ENCODE measurements around the gene VWA8. TPM values are rescaled to one million over a fixed set of nuclear protein-coding genes. Genes with fewer than 3 reads are reported as not detected.
"Not testable (repeated sequence)": the region's sequence is repeated elsewhere in the genome, so short reads cannot be mapped to it uniquely, and the experiment has no call there.

Gene VWA8
- total RNA-seq, 2 experiments from 2014 or later, result 22.6 to 23.1 TPM

DNA sequence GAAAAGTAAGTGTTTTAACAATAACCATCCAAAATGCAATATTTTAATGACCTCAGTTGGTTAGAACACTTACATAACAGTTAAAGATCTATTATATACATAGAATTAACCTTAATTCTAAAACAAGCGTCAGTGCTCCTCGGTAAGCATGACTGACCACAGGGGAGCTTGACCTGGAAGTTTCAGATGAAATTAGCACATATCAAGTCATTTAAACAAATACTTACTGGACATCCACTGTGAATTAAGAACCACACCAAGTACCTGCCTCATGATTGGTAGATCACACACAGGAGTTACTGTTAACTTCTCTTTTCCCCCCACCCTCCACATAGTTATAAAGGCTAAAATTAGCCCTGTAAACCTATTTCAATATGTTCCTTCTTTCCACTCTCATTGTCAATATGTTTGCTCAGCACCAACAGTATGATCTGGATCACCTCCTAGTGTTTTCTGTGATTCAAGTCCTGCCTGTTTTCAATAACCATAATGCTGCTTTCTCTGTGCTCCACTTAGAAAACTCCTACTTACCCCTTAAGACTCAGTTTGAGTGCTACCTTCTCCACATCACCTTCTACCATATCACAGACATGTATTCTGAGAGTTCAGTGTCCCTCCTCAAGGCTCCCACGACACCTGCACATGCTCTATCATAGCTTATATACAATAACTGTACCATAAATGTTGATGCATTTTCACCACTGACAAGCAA, 209.0 kb downstream of the VWA8 start:
- no peak for DNase-seq
- Mint-ChIP-seq H3K9me3 (peaks cover 12% of the 10 kb centered on the region), H3K4me3 (no peak overlapping the region), H3K36me3 (peaks cover 62% of the 10 kb centered on the region), H3K4me1 (no peaks in the 10 kb centered on the region), H3K27ac (no peak overlapping the region), H3K27me3 (no peaks in the 10 kb centered on the region)

DNA sequence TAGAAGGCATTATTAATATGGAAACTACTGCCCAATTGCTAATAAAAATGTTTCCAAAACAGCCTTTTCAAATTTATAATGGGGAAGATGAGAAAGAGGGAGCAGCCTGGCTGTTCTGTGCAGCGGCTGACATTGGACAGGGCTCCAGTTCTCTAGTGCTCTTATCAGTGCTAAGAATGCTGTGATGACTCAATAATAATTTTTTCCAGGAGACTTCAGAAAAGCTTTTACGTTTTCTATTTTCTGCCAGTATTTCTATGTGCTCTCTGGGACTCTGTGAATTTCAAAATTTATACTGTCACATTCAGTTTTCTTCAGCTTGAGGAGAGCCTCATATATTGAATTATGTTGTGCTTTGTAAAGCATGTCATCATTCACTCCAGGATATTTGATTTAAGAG, 209.6 kb downstream of the VWA8 start:
- no peak overlapping the region for H3K27ac Mint-ChIP-seq
- no peaks in the 10 kb centered on the region for H3K27me3 Mint-ChIP-seq
- H3K4me3 Mint-ChIP-seq, result no peak overlapping the region
- H3K36me3 Mint-ChIP-seq, result peaks cover 64% of the 10 kb centered on the region
- H3K4me1 Mint-ChIP-seq, result peaks cover under 1% of the 10 kb centered on the region
- H3K9me3 Mint-ChIP-seq, result peaks cover 12% of the 10 kb centered on the region
- DNase-seq, result no peak

DNA sequence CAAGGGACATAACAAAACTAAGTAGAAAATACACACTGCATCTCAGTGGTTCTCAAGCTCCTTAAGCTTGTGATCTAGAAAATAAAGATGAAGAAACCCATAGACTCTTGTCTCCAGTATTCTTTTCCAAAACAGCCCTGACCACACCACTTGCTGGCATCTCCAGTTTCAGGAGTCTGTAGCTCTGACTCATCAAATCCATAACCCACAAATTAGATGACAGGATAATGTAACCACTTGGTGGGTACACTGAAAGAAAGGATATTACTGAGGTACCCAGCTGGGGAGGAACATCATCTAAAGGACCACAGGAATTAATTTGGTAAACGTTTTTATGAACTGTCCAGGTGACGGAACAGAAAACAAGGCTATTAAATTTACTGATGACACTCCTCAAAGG, 214.7 kb downstream of the VWA8 start:
- Mint-ChIP-seq H3K27me3 (no peaks in the 10 kb centered on the region), H3K27ac (no peak overlapping the region), H3K4me1 (peaks cover 3% of the 10 kb centered on the region), H3K4me3 (no peak overlapping the region), H3K9me3 (peaks cover 7% of the 10 kb centered on the region), H3K36me3 (peaks cover 50% of the 10 kb centered on the region)
- no peak for DNase-seq

DNA sequence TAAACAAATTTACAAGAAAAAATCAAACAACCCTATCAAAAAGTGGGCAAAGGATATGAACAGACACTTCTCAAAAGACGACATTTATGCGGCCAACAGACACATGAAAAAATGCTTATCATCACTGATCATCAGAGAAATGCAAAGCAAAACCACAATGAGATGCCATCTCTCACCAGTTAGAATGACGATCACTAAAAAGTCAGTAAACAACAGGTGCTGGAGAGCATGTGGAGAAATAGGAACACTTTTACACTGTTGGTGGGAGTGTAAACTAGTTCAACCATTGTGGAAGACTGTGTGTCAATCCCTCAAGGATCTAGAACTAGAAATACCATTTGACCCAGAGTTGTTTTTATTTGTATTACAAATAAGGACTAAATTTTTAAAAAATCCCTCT, 215.4 kb downstream of the VWA8 start:
- not testable (repeated sequence) for H3K9me3 Mint-ChIP-seq, H3K27ac Mint-ChIP-seq, H3K27me3 Mint-ChIP-seq, H3K4me1 Mint-ChIP-seq, H3K4me3 Mint-ChIP-seq, DNase-seq
- peaks cover 50% of the 10 kb centered on the region for H3K36me3 Mint-ChIP-seq

DNA sequence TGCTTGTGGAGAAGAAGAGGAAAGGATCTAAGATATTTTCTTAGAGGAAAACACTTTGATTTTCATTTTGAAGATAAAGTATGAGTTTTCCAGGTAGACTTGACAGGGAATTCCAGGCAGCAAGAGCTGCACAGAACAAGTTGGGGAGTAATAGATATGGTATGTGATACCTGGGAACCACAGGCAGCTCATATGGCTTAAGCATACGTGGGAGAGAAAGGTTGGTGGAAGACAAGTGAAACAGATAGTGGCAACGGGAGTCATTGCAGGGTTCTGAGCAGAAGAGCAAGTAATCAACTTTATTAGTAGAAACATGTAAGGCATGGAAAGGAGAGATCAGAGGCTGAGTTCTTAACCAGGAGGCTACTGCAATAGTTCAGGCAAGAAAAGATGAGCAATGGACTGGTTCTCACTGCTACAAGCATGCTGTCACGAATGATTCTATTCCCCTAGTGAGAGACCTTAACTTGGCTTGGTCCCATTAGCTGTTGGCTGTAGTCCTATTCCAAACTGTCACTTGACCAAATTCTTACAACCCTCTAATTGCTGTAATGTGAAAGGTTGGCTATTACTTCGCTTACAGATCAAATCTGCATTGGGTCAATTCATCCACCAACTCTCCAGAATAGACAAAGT, 217.9 kb downstream of the VWA8 start:
- H3K4me1 Mint-ChIP-seq, result peaks cover 3% of the 10 kb centered on the region
- no peak overlapping the region for H3K4me3 Mint-ChIP-seq
- H3K27ac Mint-ChIP-seq, result no peak overlapping the region
- no peaks in the 10 kb centered on the region for H3K27me3 Mint-ChIP-seq
- H3K9me3 Mint-ChIP-seq, result peaks cover under 1% of the 10 kb centered on the region
- H3K36me3 Mint-ChIP-seq, result peaks cover 26% of the 10 kb centered on the region
- no peak for DNase-seq

DNA sequence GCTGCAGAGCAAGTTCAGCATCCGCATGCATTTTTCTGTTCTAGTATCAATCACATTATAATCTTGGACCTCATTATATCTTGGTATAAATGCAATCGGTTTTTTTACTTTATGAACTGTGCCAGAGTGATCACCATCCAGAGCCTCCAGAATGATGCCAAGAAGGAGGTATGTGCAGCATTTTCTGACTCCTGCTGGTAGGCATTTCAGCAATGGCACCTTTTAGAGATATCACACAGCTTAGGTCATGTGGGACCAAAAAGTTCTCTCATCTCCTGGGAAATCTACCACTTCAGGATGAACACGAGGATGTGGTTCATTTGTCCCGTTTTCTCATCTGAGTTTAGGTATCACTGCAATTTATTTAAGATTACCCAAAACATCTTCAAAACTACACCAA, 220.4 kb downstream of the VWA8 start:
- Mint-ChIP-seq H3K27me3 (no peaks in the 10 kb centered on the region), H3K27ac (no peak overlapping the region), H3K9me3 (no peaks in the 10 kb centered on the region), H3K4me1 (no peaks in the 10 kb centered on the region), H3K36me3 (peaks cover 9% of the 10 kb centered on the region), H3K4me3 (no peak overlapping the region)
- DNase-seq, result no peak

DNA sequence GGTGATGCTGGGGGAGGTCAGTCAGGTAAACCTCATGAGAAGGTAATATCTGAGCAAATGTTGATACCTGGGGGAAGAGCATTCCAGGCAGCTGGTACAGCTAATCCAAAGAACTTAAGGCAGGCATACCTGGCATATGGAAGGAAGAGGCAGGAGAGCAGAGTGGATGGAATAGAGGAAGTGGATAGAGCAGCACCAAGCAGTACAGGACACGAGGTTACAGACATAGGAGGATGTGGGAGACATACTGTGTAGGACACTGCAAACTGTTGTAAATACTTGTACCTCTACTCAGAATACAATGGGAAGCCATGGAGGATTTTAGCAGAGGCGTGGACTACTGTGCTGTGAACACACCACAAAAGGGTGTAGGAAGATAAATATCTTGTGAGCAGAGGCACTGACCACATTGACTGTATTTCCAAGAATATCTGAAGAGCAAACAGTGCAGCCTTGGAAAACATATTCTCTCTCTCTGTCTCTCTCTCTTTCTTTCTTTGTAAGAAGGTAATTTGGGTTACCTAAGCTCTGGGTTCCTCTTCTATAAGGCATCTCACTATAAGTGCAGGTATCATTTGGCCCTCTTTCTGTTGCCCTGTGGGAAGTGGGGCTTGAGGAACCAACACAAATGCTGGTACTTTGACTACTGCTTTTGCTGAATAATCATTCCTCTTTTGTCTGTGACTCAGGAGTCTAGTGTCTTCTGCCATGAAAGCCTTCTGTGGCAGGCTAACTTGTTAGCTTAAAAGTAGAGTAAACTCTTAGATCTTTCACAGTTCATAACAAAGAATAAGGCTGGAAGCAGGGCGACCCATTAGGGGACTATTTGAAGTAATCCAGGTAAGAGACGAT, 238.0 kb downstream of the VWA8 start:
- no peaks in the 10 kb centered on the region for H3K4me1 Mint-ChIP-seq
- DNase-seq, result no peak
- H3K36me3 Mint-ChIP-seq, result peaks cover 2% of the 10 kb centered on the region
- no peak overlapping the region for H3K27ac Mint-ChIP-seq
- H3K27me3 Mint-ChIP-seq, result no peaks in the 10 kb centered on the region
- no peak overlapping the region for H3K4me3 Mint-ChIP-seq
- H3K9me3 Mint-ChIP-seq, result no peaks in the 10 kb centered on the region

DNA sequence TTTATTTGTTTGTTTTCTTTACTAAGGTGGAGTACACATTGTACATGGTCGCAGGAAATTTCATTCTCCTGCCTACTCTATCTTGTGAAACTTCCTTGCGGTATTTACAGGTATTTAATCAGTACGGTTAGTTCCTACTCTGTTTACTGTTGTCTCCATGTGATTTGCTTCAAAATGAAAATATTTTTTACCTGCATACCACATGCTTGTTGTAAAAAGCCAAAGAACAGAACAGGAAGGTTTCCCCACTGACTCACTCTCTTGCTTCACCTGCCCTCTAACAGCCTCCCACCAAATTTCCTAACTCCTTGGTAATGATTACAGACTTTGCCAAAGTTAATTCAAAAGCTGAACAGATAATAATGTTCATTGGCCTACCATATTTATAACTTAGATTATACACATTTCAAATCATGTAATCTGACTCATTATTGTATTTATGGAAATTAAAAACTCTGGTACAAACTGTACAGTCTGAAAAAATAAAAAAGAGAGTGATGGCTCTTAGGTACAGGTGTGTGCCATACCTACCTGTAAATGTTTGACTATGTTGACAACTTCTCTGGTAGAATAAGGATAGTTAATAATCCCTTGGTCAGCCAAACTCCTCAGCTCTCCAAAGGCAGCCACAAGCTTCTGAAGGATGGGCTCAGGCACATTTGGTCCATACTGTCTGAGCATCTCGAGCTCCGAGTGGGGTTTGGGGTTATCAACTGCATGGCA, 239.9 kb downstream of the VWA8 start:
- no peaks in the 10 kb centered on the region for H3K27me3 Mint-ChIP-seq
- H3K4me3 Mint-ChIP-seq, result no peak overlapping the region
- H3K36me3 Mint-ChIP-seq, result peaks cover 2% of the 10 kb centered on the region
- H3K27ac Mint-ChIP-seq, result no peak overlapping the region
- DNase-seq, result no peak
- no peaks in the 10 kb centered on the region for H3K9me3 Mint-ChIP-seq
- H3K4me1 Mint-ChIP-seq, result no peaks in the 10 kb centered on the region

DNA sequence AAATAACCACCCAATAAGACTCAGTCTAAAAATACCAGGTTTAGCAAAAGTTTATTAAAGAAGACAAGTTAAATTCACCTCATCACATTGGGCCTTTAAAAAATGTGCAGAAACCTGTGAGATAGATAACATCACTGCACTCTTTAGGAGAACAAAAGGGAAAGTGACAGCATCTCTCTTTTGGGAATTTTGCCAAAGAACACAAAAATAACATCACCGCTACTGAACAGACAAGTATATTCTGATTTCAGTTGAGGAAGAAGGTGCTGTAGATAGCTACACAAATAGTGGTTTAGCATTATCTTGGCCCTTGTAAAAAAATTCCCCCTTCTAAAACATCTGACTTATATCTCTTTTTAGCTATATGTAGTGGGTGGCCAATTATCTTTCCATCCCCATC, 244.7 kb downstream of the VWA8 start:
- Mint-ChIP-seq H3K27ac (no peak overlapping the region), H3K4me3 (no peak overlapping the region), H3K9me3 (no peaks in the 10 kb centered on the region), H3K4me1 (no peaks in the 10 kb centered on the region), H3K27me3 (no peaks in the 10 kb centered on the region), H3K36me3 (peaks cover 6% of the 10 kb centered on the region)
- DNase-seq, result no peak

DNA sequence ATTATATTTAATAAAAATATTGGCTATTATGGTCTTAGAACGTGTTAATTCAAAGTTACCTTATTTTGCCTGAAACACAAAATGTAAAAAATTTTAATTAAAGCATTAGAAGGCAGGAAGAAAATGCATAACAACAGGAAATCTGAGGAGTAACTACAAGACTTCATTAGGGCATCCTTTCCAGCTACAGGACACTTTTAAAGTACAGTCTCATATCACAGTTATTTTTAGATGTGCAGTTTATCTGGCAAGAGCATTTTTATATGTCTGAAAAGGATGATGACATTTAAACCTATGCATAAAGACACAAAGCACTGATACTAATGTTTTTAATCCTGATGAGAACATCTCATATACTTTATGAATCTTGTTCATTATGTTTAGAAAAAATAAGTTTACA, 247.5 kb downstream of the VWA8 start:
- Mint-ChIP-seq H3K4me1 (no peaks in the 10 kb centered on the region), H3K9me3 (no peaks in the 10 kb centered on the region), H3K27me3 (no peaks in the 10 kb centered on the region), H3K27ac (no peak overlapping the region), H3K4me3 (no peak overlapping the region), H3K36me3 (peaks cover 12% of the 10 kb centered on the region)
- no peak for DNase-seq

DNA sequence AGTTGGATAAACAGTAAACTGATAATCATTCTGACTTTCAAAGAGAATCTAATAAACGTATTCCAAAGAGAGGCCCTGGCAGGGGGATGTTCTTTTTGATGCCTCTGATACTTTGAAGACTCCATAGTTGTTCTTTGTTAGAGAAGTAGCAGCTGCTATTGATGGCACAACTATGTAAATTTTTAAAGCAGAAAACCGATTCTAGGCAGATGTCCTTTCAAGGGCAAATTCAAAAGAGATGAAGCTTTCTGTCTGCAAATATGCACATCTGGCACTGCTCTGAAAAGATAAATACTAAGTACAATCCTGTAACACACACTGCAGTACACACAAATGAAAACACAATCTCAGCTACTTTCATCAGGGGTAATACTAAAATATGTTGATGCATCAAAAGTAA, 250.1 kb downstream of the VWA8 start:
- Mint-ChIP-seq H3K36me3 (peaks cover 12% of the 10 kb centered on the region), H3K4me1 (peaks cover 6% of the 10 kb centered on the region), H3K27ac (no peak overlapping the region), H3K4me3 (no peak overlapping the region), H3K27me3 (no peaks in the 10 kb centered on the region), H3K9me3 (no peaks in the 10 kb centered on the region)
- DNase-seq, result no peak

DNA sequence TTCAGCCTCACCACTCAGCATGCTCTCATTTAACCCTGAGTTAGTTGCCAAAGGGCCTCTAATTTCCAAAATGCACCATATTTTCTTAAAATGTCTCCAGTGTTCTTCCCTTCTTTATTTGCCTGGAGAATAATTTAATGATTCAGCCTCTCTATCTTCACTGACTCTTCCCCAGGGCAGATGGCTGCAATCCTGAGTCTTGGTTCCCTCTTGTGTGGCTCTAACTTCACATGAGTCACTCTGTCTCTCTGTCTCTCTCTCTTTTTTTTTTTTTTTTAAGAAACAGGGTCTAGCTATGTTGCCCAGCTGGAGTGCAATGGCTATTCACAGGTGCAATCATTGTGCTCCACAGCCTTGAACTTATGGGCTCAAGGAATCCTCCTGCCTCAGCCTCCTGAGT, 251.4 kb downstream of the VWA8 start:
- Mint-ChIP-seq H3K27ac (no peak overlapping the region), H3K27me3 (no peaks in the 10 kb centered on the region), H3K4me1 (peaks cover 6% of the 10 kb centered on the region), H3K36me3 (peaks cover 15% of the 10 kb centered on the region), H3K4me3 (no peak overlapping the region), H3K9me3 (no peaks in the 10 kb centered on the region)
- no peak for DNase-seq

DNA sequence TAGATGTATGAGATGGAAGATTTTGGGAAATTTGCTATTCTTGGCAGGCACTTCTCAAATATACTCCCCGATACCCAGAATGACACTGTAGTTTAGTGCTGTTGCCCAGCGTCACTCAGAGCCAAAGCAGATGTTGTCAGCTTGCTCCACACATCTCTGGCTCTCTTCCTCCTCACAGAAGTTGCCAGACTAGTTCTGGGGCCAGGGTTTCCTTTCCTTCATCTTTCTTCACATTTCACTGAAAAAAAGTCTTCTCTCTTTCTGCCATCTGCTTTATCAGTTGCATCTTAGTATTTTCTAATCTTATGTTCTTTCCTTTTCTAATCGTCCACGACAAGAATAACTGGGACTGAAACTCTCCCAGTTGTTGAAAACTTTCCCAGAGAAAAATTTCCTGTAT, 252.2 kb downstream of the VWA8 start:
- H3K27me3 Mint-ChIP-seq, result no peaks in the 10 kb centered on the region
- H3K4me1 Mint-ChIP-seq, result peaks cover 6% of the 10 kb centered on the region
- peaks cover 13% of the 10 kb centered on the region for H3K36me3 Mint-ChIP-seq
- DNase-seq, result no peak
- H3K4me3 Mint-ChIP-seq, result no peak overlapping the region
- H3K9me3 Mint-ChIP-seq, result no peaks in the 10 kb centered on the region
- no peak overlapping the region for H3K27ac Mint-ChIP-seq

DNA sequence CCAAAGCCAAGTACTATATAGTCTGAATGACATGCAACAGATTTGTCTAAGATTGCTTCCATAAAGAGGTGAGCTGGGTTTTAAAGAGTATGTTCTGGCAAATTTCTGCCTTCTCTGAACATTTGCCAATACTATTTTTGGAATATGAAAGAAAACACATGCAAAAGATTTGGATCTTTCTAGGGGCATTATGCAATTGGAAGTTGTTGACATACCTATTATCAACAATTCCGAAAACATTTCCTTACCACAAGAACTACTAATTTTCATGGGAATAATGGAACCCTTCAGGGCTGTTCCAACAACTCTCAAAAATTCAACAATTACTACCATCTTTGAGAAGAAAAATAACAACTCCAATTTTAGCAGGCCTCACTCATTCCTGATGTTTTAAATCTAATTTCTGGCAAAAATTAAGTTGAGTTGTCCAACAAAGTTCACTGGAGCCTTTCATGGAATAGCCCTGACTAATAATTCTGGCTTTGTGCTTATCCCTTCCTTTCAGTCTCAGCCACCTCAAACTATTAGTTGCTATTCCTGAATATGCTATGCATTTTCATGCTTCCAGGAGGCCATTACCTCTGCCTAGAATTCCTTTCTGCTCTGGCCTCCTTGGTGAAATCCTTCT, 253.6 kb downstream of the VWA8 start:
- Mint-ChIP-seq H3K4me3 (no peak overlapping the region), H3K36me3 (peaks cover 11% of the 10 kb centered on the region), H3K27ac (no peak overlapping the region), H3K4me1 (peaks cover 6% of the 10 kb centered on the region), H3K9me3 (no peaks in the 10 kb centered on the region), H3K27me3 (no peaks in the 10 kb centered on the region)
- DNase-seq, result no peak

DNA sequence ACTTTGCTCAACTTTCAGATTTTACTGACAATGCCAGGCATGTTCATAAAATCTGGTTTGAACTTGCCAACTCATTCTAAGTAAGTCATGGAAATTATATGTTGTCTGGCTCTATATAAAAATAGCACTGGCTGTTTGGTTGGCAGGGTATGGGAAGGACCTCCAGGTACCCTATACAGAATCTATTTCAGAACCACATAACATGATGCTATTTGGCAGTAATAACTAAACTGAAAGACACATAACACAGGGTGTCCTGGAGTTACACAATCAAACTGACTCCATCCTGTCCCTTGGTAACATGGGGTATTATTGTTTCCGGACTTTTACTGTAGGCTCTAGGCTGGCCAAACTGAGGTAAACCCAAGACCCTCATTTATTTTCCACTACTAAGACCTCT, 254.8 kb downstream of the VWA8 start:
- no peak for DNase-seq
- no peaks in the 10 kb centered on the region for H3K9me3 Mint-ChIP-seq
- H3K4me3 Mint-ChIP-seq, result no peak overlapping the region
- H3K27me3 Mint-ChIP-seq, result no peaks in the 10 kb centered on the region
- no peak overlapping the region for H3K27ac Mint-ChIP-seq
- H3K36me3 Mint-ChIP-seq, result peaks cover 11% of the 10 kb centered on the region
- H3K4me1 Mint-ChIP-seq, result peaks cover 6% of the 10 kb centered on the region
